H1 (cell line): ENCODE results near the gene SPG7. TPM values are rescaled to one million over a fixed set of nuclear protein-coding genes. Genes with fewer than 3 reads are reported as not detected.

ENCODE experiments used
- CTBP2 ChIP-seq: IDR thresholded peaks from 2 replicates; pipeline ENCODE4 v1.7.0; 2011; ENCODE audit warnings: borderline replicate concordance, mild to moderate bottlenecking, moderate library complexity, mixed read lengths, low read length; ENCODE audit not compliant: insufficient read depth, insufficient read length
- HDAC2 ChIP-seq, 2 experiments: fragments of 300-600 bp in 1 of 2; sonication (generic) in 1 of 2; IDR thresholded peaks; 2 replicates each; pipeline ENCODE4 v1.6.1; 2011 to 2012; ENCODE audit warnings: low read depth in 2 of 2, low read length in 2 of 2, mild to moderate bottlenecking in 2 of 2, moderate library complexity in 2 of 2, borderline replicate concordance in 1 of 2, inconsistent platforms in 1 of 2
- polyA plus RNA-seq, 7 experiments: library from polyadenylated mRNA; depleted of rRNA in 3 of 7; stranded (reverse) in 5 of 7; unstranded in 2 of 7; fragments of >200 nt in 5 of 7; fragments of 200-250 nt in 2 of 7; gene quantifications; 1 replicate in 5 of 7; 2 replicates in 1 of 7; 4 replicates in 1 of 7; pipeline versions ENCODE4 v1.2.1 to v1.2.3, GENCODE V29; 2011 to 2013; ENCODE audit warnings: missing spikeins in 2 of 7, mixed read lengths in 2 of 7
- total RNA-seq: library from RNA; stranded (reverse); fragmentation: NEBNext Ultra II Directional; extraction: Animal tissue kit (Norgen Biotek cat#: 25700); gene quantifications from 2 replicates; pipeline ENCODE4 v1.2.1, GENCODE V29; 2021

SPG7 gene
- total and polyA plus RNA-seq, 2 of the 8 experiments (the other 6 are each of a cell fraction or from before 2014, with no cell fraction given): 72.1 to 113 TPM

GRCh38 chr16:89478576-89479221 is 29.5 kb upstream of the SPG7 start (continued):
- TF ChIP-seq CTBP2 (no peak), HDAC2 (IDR thresholded peaks at IDR 0.05; ENCODE audit: borderline replicate concordance in 1 of 2, low read depth in 2 of 2, low read length in 2 of 2) (no peak)
